Liver (tissue), 9 donors: ENCODE measurements around the gene WNT10A. TPM values are rescaled to one million over a fixed set of nuclear protein-coding genes. Genes with fewer than 3 reads are reported as not detected.

Experiments
- DNase-seq: peaks from one replicate; pipeline ENCODE4 v3.0.0-alpha.2; 2017; ENCODE audit warnings: low spot score
- H3K27ac ChIP-seq, 2 donors: one replicate each; pipeline ENCODE4 v1.7.0; 2013; ENCODE audit warnings: inconsistent platforms in 2 of 2, low read length in 2 of 2, control low read depth in 1 of 2, low read depth in 1 of 2, mild to moderate bottlenecking in 1 of 2
- H3K27me3 ChIP-seq, 4 donors: one replicate each; pipeline versions ENCODE4 v1.6.1 to v1.7.0; 2013; ENCODE audit warnings: low read length in 3 of 4, inconsistent platforms in 1 of 4, mild to moderate bottlenecking in 1 of 4, moderate library complexity in 1 of 4; ENCODE audit not compliant: control insufficient read depth in 4 of 4, insufficient read depth in 4 of 4
- H3K36me3 ChIP-seq, 4 donors: one replicate each; pipeline versions ENCODE4 v1.6.1 to v1.7.0; 2013; ENCODE audit warnings: low read length in 3 of 4, mild to moderate bottlenecking in 3 of 4, low read depth in 1 of 4, moderate library complexity in 1 of 4; ENCODE audit not compliant: control insufficient read depth in 4 of 4, insufficient read depth in 3 of 4
- H3K4me1 ChIP-seq, 4 donors: one replicate each; pipeline versions ENCODE4 v1.6.1 to v1.7.0; 2013; ENCODE audit warnings: low read length in 3 of 4, mild to moderate bottlenecking in 3 of 4, moderate library complexity in 1 of 4; ENCODE audit not compliant: control insufficient read depth in 4 of 4, insufficient read depth in 4 of 4
- H3K4me3 ChIP-seq, 3 donors: one replicate each; pipeline versions ENCODE4 v1.6.1 to v1.7.0; 2013; ENCODE audit warnings: low read length in 3 of 3, control low read depth in 1 of 3, low read depth in 1 of 3, mild to moderate bottlenecking in 1 of 3
- H3K9ac ChIP-seq, 2 donors: one replicate each; pipeline ENCODE4 v1.7.0; 2013; ENCODE audit warnings: low read length in 2 of 2, mild to moderate bottlenecking in 2 of 2, moderate library complexity in 2 of 2, control low read depth in 1 of 2, low read depth in 1 of 2
- H3K9me3 ChIP-seq, 4 donors: one replicate each; pipeline versions ENCODE4 v1.6.1 to v1.7.0; 2013; ENCODE audit warnings: low read length in 3 of 4; ENCODE audit not compliant: control insufficient read depth in 4 of 4
- ATF3 ChIP-seq: IDR thresholded peaks from 2 replicates; pipeline ENCODE4 v1.6.1; 2016; ENCODE audit warnings: antibody characterized with exemption
- CTCF ChIP-seq: fragments of 150-350 bp; IDR thresholded peaks from 2 replicates; pipeline ENCODE4 v1.5.1; 2017; ENCODE audit warnings: improper control_type of control experiment, low read depth, low read length; ENCODE audit not compliant: missing input control
- EGR1 ChIP-seq, 2 donors: IDR thresholded peaks; 2 replicates each; pipeline ENCODE4 v1.6.1; 2016 to 2018; ENCODE audit warnings: antibody characterized with exemption in 2 of 2, low read depth in 2 of 2
- FOXA1 ChIP-seq: IDR thresholded peaks from 2 replicates; pipeline ENCODE4 v1.6.1; 2016; ENCODE audit warnings: antibody characterized with exemption
- HNF4A ChIP-seq, 2 donors: conservative IDR thresholded peaks; 2 replicates each; pipeline ENCODE4 v1.6.1; 2016; ENCODE audit warnings: antibody characterized with exemption in 2 of 2, mild to moderate bottlenecking in 2 of 2
- HNF4G ChIP-seq: IDR thresholded peaks from 2 replicates; pipeline ENCODE4 v1.6.1; 2016; ENCODE audit warnings: antibody characterized with exemption
- MAX ChIP-seq: IDR thresholded peaks from 2 replicates; pipeline ENCODE4 v1.6.1; 2016; ENCODE audit warnings: antibody characterized with exemption
- NR2F2 ChIP-seq: IDR thresholded peaks from 2 replicates; pipeline ENCODE4 v1.6.1; 2016; ENCODE audit warnings: antibody characterized with exemption
- RAD21 ChIP-seq, 2 donors: IDR thresholded peaks; 2 replicates each; pipeline ENCODE4 v1.6.1; 2016; ENCODE audit warnings: antibody characterized with exemption in 2 of 2, mild to moderate bottlenecking in 2 of 2
- REST ChIP-seq: IDR thresholded peaks from 2 replicates; pipeline ENCODE4 v1.6.1; 2016; ENCODE audit warnings: antibody characterized with exemption, mild to moderate bottlenecking
- SP1 ChIP-seq: IDR thresholded peaks from 2 replicates; pipeline ENCODE4 v1.6.1; 2018; ENCODE audit warnings: antibody characterized with exemption, mild to moderate bottlenecking
- YY1 ChIP-seq: IDR thresholded peaks from 2 replicates; pipeline ENCODE4 v1.6.1; 2016; ENCODE audit warnings: antibody characterized with exemption, mild to moderate bottlenecking
- ZBTB33 ChIP-seq: IDR thresholded peaks from 2 replicates; pipeline ENCODE4 v1.6.1; 2016; ENCODE audit warnings: antibody characterized with exemption
- WGBS: extraction: QIAGEN DNeasy Blood & Tissue Kit; methylation state at CpG from one replicate; pipeline ENCODE4 v1.1.7; 2013; 5-methylcytosine and 5-hydroxymethylcytosine counted together
- polyA plus RNA-seq, 2 donors: library from polyadenylated mRNA; stranded (reverse) in 1 of 2; unstranded in 1 of 2; fragments of 200-250 nt in 1 of 2; fragments of >200 nt in 1 of 2; fragmentation: Nextera tagmentation in 1 of 2; extraction: Ambion mirVana in 1 of 2; gene quantifications; one replicate each; pipeline versions ENCODE4 v1.2.1 to v1.2.3, GENCODE V29; 2013 to 2015
- total RNA-seq, 2 donors: library from RNA; depleted of rRNA; stranded (reverse); fragments of >200 nt; gene quantifications; one replicate each; pipeline ENCODE4 v1.2.3, GENCODE V29; 2014
- donor health status: healthy.
- donor health status: healthy.
- donor health status: healthy.
- donor health status: healthy.
- donor health status: healthy.

Gene WNT10A
- total and polyA plus RNA-seq, 4 donors = 0.01 to 0.08 (median 0.05) TPM; not detected in 1

GRCh38 chr2:218869064-218869463, 11.6 kb upstream of the WNT10A start (continued):
- TF ChIP-seq CTCF (no peak), SP1 (no peak), EGR1 (IDR thresholded peaks at IDR 0.05; ENCODE audit: low read depth in 2 of 2) (no peak), ATF3 (no peak)

- Histone ChIP-seq H3K9ac (no peak overlapping the region), H3K4me3 (peak overlapping the region in 1 of 3 donors; percentile 10), H3K27me3 (peaks cover 7 to 24% (median 18%) of the 10 kb centered on the region in 4 donors), H3K4me1 (peaks cover 4 to 17% (median 9%) of the 10 kb centered on the region in 4 donors), H3K9me3 (no peaks in the 10 kb centered on the region), H3K27ac (no peak overlapping the region), H3K36me3 (no peaks in the 10 kb centered on the region)
- 11% methylated on average over 18 of the region's 18 CpGs for WGBS
- no peak for DNase-seq
- TF ChIP-seq MAX = no peak
- TF ChIP-seq FOXA1 = no peak
- TF ChIP-seq NR2F2 = no peak
- no peak for TF ChIP-seq RAD21 (IDR thresholded peaks at IDR 0.05)
- no peak for TF ChIP-seq YY1
- TF ChIP-seq HNF4A (conservative IDR thresholded peaks at IDR 0.05) = no peak
- TF ChIP-seq REST = no peak
- no peak for TF ChIP-seq ATF3
- TF ChIP-seq EGR1 (IDR thresholded peaks at IDR 0.05; ENCODE audit: low read depth in 2 of 2) = no peak
- no peak for TF ChIP-seq ZBTB33
- no peak for TF ChIP-seq HNF4G
- TF ChIP-seq CTCF = no peak
These were observed 9.7 kb upstream of the WNT10A start for GRCh38 chr2:218870984-218871344.
